NOMO-1 (cell line): ENCODE results near the gene KIAA1671.

Experiments used
- DNase-seq, 2 experiments: peaks; one replicate each; lab custom pipeline; 2025; ENCODE audit not compliant: unreplicated experiment in 2 of 2; lab: John Stamatoyannopoulos, UW

The KIAA1671 gene

DNA sequence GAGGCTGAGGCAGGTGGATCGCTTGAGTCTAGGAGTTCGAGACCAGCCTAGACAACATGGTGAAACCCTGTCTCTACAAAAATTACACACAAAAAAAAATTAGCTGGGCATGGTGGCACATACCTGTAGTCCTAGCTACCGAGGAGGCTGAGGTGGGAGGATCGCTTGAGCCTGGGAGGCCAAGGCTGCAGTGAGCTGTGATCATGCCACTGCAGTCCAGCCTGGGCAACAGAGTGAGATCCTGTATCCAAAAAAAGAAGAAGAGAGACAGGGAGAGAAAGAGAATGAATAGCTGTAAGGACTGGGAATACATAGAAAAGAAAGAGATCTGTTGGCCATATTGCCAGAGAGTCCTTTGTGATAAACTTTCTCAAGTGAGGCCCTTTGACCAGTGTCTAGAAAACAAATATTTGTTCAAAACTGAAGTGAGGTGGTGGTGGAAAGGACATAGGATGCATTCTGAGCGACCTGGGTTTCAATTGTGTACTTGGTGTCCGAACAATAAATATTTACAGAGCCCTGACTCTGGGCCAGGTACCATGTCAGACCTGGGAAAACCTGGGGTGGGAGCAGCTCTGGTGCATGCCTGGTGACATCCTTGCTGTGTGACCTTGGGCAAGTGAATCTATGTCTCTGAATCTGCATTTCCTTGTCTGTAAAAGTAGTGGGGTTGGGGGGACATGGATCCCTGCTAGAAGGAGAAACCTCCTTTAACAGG is 157.5 kb downstream of the KIAA1671 start:
- DNase-seq: no peak

DNA sequence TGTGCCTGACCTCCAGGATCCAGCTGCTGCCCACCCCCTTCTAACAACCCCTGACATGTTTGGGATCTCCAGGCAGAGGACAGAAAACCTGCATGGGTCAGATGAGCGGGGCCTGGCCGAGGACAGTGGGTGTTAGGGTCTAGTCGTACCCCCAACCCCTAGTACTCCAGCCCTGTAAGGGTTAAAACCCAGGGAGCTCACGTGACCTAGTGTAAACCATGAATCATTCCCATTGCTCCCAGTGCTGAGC is 158.0 kb downstream of the KIAA1671 start:
- no peak for DNase-seq

GRCh38 chr22:25110846-25111578 is 158.5 kb downstream of the KIAA1671 start:
- DNase-seq: peak; percentile 51 to 57

GRCh38 chr22:25111579-25112517 is 159.3 kb downstream of the KIAA1671 start:
- DNase-seq: no peak

GRCh38 chr22:25112538-25113253 is 160.2 kb downstream of the KIAA1671 start:
- no peak for DNase-seq

DNA sequence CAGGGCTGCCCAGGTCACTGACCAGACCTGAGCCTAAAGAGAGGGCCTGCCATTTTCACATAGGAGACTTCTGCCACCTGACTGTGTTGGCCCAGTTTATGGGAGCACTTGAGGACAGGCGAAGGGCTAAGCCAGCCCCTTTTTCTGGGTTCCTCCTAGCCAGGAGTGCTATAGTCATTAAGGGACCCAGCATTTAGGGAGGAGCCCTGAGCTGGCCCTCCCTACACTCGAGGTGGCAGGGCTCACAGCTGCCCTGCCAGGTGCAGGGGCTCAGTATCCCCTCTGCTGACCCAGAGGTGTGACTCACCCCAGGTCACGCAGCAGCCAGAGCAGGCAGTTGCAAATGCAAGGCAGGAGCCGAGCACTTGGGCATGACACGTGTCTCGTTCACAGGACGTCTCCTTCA is 160.8 kb downstream of the KIAA1671 start:
- DNase-seq: no peak

GRCh38 chr22:25114369-25115362 is 162.2 kb downstream of the KIAA1671 start:
- no peak for DNase-seq

- no peak for DNase-seq
These were observed 167.1 kb downstream of the KIAA1671 start for GRCh38 chr22:25119609-25120008.

- DNase-seq: no peak
These were observed 167.6 kb downstream of the KIAA1671 start for GRCh38 chr22:25120093-25120561.

GRCh38 chr22:25120761-25121212 is 168.3 kb downstream of the KIAA1671 start:
- peak; percentile 4 to 34 for DNase-seq

GRCh38 chr22:25122136-25122764 is 169.7 kb downstream of the KIAA1671 start:
- no peak for DNase-seq

DNA sequence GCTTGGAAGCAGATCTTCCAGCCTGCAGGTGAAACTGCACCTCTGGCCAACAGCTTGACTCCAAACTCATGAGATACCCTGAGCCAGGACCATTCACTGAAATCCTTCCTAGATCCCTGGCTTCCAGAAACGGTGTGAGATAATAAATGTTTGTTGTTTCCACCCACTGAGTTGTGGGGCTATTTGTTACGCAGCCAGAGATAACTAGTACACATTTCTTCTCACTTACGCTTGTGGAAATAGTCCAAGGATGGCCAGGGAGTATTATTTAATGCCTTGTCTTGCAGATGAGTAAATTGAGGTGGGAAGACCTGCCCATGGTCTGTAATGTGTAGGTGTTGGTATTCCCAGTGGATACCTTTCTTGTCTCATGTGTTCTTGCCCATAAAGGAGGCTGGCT is 171.2 kb downstream of the KIAA1671 start:
- DNase-seq: no peak

DNA sequence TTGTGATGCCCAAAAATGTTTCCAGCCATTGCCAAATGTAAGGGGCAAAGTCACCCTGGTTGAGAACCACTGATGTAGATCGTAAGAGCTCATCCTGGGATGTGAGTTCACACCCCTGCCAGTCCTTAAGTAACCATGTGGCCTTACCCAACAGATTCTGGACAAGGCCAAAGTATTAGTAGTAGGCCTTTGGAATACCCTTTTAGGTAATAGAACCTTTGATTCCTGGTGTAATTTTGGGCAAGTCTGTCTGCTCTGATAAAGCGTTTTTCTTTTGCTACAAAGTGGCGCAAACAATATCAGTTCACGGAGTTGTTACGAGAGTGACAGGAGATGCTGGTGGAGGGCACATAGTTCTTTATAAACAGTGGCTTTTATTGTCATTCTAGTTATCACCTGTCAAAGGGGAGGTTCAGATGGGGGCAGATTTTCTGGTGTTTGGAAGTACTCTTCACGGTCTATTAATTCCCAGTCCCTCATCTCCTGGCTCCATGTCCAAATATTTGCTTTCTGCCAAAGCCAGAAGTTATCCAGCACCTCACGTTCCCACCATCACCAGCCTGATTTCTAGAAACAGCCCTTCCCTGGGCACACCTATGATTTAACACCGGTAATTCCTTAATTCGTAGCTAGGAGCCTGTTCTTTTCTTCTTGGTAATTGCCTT is 173.3 kb downstream of the KIAA1671 start:
- DNase-seq: no peak

DNA sequence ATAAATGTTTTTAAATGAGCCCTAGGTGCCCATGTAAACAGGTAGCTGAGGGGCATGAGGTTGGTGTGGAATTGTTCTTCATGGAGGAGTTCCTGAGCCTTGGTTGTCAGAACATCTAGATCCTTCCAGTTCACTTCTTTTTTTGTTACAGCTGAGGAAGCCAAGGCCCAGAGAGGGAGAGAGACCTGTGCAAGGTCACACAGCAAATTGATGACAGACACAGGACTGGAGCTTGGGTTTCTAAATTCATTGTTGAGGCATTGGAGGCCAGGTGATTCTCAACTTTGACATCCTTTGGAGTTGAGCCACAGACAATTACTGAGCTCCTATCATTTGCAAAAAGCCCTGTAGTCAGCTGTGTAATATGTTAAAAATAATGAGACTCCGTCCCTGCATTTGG is 174.0 kb downstream of the KIAA1671 start:
- DNase-seq: no peak

DNA sequence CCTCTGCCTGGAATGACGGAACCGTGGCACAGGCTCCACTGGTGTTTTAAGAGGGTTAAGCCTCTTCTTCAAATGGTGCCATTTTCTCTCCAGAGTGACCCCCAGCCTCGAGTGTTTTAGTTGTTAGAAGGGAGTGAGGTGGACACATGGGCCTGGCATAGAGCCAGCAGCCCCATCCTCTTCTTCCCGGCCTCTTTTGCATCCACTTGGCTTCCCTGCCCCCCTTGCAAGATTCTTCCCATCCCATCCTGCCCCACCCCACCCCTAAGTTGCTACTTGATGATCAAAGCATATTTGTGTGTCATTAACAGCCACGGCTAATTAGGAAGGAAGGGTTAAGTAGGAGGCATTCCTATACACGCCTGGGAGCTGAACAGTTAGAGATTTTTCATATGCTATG is 174.8 kb downstream of the KIAA1671 start:
- DNase-seq: no peak

- DNase-seq: no peak
These were observed 177.9 kb downstream of the KIAA1671 start for GRCh38 chr22:25130462-25130861.

DNA sequence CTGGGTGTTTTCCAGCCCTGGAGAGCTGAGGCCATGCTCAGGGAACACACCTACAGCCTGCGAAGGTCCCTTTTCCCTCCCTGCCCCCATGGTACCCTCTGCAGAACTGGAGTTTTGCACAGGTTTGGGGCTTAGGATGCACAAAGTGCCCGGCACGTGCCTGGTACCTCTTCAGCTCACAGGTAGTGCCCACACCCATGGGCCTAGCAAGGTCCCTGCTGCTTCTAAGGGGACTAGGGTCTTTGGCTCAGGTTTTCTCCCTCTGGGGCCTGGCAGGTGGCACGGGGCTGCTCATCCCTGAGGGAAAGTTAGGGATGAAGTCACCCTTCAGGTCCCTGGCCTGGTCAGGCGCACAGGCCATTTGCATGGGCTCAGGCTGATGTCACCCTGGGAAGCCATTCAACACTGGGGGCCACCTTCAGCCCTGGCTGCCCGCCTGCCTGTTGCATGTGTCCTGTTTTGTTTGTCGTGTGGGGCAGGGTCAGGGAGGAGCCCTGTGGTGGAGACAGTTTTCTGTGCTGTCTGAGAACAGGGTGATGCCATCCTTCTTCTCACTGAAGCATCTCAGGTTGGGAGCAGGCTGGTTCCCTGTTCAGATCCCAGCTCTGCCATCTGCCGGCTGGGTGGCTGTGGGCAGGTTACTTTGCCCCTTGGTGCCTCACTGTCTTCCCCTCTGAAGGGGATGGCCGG is 178.8 kb downstream of the KIAA1671 start:
- DNase-seq: no peak

DNA sequence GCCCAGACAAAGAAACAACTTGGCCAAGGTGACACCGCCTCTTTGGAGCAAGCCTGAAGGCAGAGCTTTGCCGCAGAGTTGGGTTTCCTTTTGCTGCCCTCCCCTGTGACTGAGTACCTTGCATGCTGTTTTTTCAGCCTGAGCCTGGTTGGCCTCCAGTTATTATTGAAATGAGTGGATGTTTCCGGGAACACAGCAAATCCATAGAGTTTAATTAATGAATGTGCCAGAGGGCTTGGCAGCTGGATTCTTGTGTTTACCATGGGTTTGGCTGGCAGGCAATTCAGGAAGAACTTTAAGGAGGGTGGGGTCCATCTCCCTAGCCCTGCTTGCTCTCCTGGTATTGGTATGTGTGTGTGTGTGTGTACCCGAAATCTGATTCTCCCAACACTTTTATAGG is 181.5 kb downstream of the KIAA1671 start:
- DNase-seq: no peak
